Central memory CD8-positive, alpha-beta T cell (primary cell): Measurements from ENCODE around the gene ZIC2.
"Not testable (repeated sequence)": the region's sequence is repeated elsewhere in the genome, so short reads cannot be mapped to it uniquely, and the experiment has no call there.

Source experiments
- ATAC-seq: fragments of 150-1000 bp; cut with Tn5 transposase; replicated peaks from 2 replicates; pipeline ENCODE4 v1.10.0; 2022; ENCODE audit warnings: mild to moderate bottlenecking, moderate FRiP score, moderate number of reproducible peaks; ENCODE audit not compliant: poor library complexity, severe bottlenecking; ENCODE audit errors: extremely low read depth
- DNase-seq, 2 donors: peaks; one replicate each; pipeline ENCODE4 v3.0.0; 2021; ENCODE audit warnings: low spot score in 2 of 2
- H3K27ac Mint-ChIP-seq: one replicate; pipeline ENCODE4 v1.8.0; 2022; ENCODE audit warnings: low read depth, mild to moderate bottlenecking, moderate library complexity, mixed read lengths
- H3K27me3 Mint-ChIP-seq: one replicate; pipeline ENCODE4 v1.8.0; 2022; ENCODE audit warnings: mixed read lengths
- H3K36me3 Mint-ChIP-seq: one replicate; pipeline ENCODE4 v1.8.0; 2022; ENCODE audit warnings: mild to moderate bottlenecking, moderate library complexity, mixed read lengths; ENCODE audit not compliant: insufficient read depth
- H3K4me1 Mint-ChIP-seq: one replicate; pipeline ENCODE4 v1.8.0; 2022; ENCODE audit warnings: mixed read lengths
- H3K4me3 Mint-ChIP-seq: one replicate; pipeline ENCODE4 v1.8.0; 2022; ENCODE audit warnings: mild to moderate bottlenecking, moderate library complexity, mixed read lengths
- H3K9me3 Mint-ChIP-seq: one replicate; pipeline ENCODE4 v1.8.0; 2022; ENCODE audit warnings: mixed read lengths

Gene ZIC2

DNA sequence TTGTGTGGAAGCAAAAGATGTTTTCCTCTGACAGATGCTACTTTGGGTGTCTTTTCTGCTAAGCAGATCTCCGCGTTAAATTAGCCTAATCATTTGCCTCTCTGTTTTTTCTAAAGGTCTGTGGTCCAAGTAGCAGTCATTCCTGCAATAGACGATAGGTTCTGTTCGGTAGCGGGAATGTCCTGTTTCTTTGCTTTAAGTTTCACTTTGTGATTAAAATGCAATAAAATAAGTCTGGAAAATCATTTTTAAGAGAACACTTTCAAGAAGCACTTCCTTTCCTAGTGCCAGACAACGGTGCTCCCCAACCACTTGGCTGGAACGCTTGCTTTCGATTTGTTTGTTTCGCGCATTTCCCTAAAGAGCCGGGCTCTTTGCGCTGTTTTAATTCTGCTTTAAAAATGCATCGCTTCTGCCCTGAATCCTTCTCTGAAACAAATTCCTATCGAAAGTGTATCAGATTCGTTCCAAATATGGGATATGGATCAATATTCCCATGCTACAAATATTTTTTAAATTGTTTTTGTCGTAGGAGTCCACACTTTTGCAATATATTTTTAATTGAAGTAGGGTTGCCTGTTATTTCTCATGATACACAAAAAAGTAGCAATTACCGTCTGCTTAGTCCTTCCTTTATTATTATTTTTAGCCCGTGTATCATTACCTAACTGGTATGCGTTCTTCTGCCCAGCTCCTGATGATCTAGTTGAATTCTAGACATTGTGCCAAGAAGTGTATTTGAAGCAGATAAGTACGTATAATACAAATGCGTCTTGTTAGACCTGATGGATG lies 14.2 kb downstream of the ZIC2 start:
- Mint-ChIP-seq H3K27me3 (peaks cover 97% of the 10 kb centered on the region), H3K9me3 (no peaks in the 10 kb centered on the region), H3K4me3 (no peak overlapping the region), H3K27ac (no peak overlapping the region), H3K36me3 (peaks cover 15% of the 10 kb centered on the region), H3K4me1 (peaks cover 5% of the 10 kb centered on the region)
- no peak for DNase-seq
- no peak for ATAC-seq

DNA sequence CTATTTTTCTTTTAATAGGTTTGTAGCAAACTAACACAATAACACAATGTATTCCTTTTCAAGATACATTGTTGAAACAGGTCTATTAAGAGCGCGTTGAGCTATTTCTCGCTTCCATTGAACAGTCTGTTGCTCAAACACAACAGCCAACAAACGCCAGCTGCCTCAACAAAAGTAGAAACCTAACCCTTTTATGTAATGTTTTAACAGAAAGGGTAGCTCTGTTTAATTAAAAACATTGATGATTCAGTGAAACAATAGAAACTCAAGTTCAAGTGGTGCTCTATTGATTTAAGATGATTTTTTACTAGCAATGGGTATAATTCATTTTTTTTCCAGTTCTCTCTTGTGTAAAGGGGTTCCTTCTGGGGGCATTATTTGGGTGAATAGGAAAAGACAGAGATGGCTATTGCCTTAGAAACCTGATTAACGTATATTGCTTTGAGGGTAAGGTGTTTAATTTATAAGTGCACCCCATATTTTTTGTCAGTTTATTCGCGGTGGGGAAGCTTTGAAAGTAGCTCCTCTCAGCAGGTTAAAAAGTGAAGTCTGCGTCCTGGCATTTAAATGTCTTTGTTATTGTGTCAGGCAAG lies 14.9 kb downstream of the ZIC2 start:
- no peaks in the 10 kb centered on the region for H3K9me3 Mint-ChIP-seq
- peaks cover 4% of the 10 kb centered on the region for H3K4me1 Mint-ChIP-seq
- no peak overlapping the region for H3K27ac Mint-ChIP-seq
- peaks cover 96% of the 10 kb centered on the region for H3K27me3 Mint-ChIP-seq
- no peak for ATAC-seq
- H3K4me3 Mint-ChIP-seq = no peak overlapping the region
- peaks cover 10% of the 10 kb centered on the region for H3K36me3 Mint-ChIP-seq
- DNase-seq = no peak

DNA sequence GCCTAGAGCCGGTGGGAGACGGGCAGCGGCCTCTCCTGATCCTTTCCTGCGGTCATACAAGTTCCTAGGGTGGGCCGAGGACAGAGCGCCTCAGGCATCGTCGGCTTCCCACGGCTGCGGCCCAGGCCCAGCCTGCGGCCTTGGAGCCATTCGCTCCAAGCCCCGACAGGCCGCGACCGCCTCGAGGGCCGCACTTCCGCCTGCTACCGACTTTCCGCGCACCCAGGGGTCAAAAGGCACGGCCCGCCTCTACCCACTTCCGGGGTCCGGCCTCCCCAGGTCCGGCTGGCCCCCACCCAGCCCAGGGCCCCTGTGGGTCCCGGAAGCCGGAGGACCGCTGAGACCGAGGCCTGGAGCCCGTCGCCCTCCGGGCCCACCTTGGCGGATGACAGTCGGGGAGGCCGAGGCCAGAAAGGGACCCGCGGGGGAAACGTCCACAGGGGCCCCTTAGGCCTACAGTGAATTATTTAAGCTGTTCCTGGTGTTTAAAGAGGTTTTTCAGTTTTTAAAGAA lies 16.2 kb downstream of the ZIC2 start:
- no peak for ATAC-seq
- H3K27ac Mint-ChIP-seq = no peak overlapping the region

DNA sequence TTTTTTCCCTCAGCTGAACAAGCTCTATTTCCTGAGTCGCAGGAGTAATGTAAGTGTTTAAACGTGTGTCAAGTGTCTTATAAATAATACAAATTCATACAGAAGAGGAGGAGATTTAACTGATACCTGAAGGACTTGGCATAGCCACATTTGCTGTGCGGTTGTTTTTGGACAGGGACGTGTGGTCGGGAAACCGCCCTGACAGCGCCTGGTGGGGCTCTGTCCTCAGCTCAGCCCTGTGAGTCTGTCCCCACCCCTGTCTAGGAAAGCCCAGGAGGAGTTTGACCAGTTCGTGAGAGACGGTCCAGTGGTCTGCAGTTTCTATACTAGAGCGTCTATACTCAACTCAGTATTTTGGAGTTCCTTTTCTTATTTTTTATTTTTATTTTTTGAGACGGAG lies 16.7 kb downstream of the ZIC2 start:
- ATAC-seq (no peak), DNase-seq (no peak)
- Mint-ChIP-seq H3K9me3 (no peaks in the 10 kb centered on the region), H3K4me1 (no peaks in the 10 kb centered on the region), H3K27ac (no peak overlapping the region), H3K27me3 (peaks cover 96% of the 10 kb centered on the region), H3K4me3 (no peak overlapping the region), H3K36me3 (peaks cover 7% of the 10 kb centered on the region)

More for the DNA sequence above, 16.2 kb downstream of the ZIC2 start:
- Mint-ChIP-seq H3K27me3 (peaks cover 96% of the 10 kb centered on the region), H3K4me3 (no peak overlapping the region), H3K36me3 (peaks cover 7% of the 10 kb centered on the region), H3K4me1 (no peaks in the 10 kb centered on the region), H3K9me3 (no peaks in the 10 kb centered on the region)
- no peak for DNase-seq

DNA sequence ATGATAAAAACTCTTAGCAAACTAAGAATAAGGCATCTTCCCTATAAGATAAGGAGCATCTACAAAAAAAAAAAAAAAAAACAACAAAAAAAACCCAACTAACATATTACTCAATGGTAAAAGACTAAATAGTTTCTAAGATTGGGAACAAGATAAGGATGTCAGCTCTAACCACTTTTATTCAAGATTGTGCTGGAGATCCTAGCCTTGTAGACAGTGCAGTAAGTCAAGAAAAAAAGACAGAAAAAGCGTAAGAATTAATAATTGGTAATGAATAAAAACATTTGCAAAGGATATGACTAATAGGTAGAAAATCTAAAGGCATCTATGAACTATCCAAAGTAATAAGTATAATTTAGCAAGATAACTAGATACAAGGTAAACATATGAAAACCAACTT lies 33.0 kb downstream of the ZIC2 start:
- peaks cover 30% of the 10 kb centered on the region for H3K27me3 Mint-ChIP-seq
- no peaks in the 10 kb centered on the region for H3K4me1 Mint-ChIP-seq
- no peak overlapping the region for H3K27ac Mint-ChIP-seq
- DNase-seq (no peak), ATAC-seq (no peak)
- no peaks in the 10 kb centered on the region for H3K9me3 Mint-ChIP-seq
- H3K4me3 Mint-ChIP-seq = no peak overlapping the region
- no peaks in the 10 kb centered on the region for H3K36me3 Mint-ChIP-seq

DNA sequence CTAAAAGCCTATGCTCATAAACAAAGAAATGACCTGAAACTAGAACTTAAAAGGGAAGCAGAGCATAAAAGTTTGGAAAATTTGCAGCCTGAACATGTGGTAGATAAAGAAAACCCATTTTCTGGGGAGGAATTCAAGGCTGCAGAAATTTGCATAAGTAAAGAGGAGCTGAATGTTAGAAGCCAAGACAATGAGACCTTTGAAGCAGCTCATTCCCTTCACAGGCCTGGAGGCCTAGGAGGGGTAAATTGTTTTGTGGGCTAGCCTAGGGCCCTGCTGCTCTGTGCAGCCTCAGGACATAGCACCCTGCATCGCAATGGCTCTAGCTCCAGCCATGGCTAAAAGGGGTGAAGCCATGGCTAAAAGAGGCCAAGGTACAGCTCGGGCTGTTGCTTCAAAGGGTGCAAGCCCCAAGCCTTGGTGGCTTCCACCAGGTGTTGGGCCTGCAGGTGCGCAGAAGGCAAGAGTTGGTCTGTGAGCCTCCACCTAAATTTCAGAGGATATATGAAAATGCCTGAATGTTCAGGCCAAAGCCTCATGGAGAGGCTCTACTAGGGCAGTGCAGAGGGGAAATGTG lies 38.3 kb downstream of the ZIC2 start:
- DNase-seq = no peak
- no peak overlapping the region for H3K27ac Mint-ChIP-seq
- no peak overlapping the region for H3K4me3 Mint-ChIP-seq
- peaks cover 2% of the 10 kb centered on the region for H3K36me3 Mint-ChIP-seq
- no peaks in the 10 kb centered on the region for H3K9me3 Mint-ChIP-seq
- H3K4me1 Mint-ChIP-seq = no peaks in the 10 kb centered on the region
- no peak for ATAC-seq
- peaks cover 4% of the 10 kb centered on the region for H3K27me3 Mint-ChIP-seq

DNA sequence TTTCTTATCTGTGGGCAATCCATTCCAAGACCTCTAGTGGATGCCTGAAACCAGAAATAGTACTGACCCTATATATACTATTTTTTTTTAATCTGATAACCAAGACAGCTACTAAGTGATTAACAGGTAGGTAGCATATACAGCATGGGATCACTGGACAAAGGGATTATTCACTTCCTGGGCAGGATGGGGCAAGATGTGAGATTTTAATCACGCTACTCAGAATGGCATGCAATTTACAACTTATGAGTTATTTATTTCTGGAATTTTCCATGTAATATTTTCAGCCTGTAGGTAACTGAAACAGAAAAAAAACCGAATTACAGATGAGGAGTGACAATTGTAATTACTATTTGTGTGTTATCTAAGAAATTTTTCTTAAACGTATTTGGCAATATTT lies 41.2 kb downstream of the ZIC2 start:
- Mint-ChIP-seq H3K27ac (no peak overlapping the region), H3K36me3 (peaks cover 2% of the 10 kb centered on the region), H3K9me3 (no peaks in the 10 kb centered on the region), H3K27me3 (peaks cover 10% of the 10 kb centered on the region), H3K4me1 (no peaks in the 10 kb centered on the region), H3K4me3 (no peak overlapping the region)
- DNase-seq (no peak), ATAC-seq (no peak)

DNA sequence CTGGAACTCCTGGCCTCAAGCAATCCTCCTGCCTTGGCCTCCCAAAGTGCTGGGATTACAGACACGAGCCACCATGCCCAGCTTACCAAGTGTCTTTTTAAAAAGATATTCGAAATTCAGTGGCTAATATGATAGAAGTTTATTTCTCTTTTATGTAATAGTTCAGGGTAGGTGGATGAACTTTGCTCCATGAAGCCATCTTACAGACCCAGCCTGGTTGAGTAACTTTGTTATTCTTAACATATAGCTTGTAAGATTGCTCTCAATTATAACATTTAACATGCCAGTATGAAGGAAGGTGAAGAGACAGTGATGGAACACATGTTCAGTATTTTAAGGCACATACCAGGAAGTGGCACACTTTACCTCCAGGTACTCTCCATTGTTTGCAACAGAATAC lies 42.4 kb downstream of the ZIC2 start:
- H3K4me3 Mint-ChIP-seq = no peak overlapping the region
- H3K27me3 Mint-ChIP-seq = peaks cover 10% of the 10 kb centered on the region
- H3K27ac Mint-ChIP-seq = no peak overlapping the region
- no peak for DNase-seq
- H3K36me3 Mint-ChIP-seq = peaks cover 2% of the 10 kb centered on the region
- no peaks in the 10 kb centered on the region for H3K4me1 Mint-ChIP-seq
- ATAC-seq = no peak
- no peaks in the 10 kb centered on the region for H3K9me3 Mint-ChIP-seq

DNA sequence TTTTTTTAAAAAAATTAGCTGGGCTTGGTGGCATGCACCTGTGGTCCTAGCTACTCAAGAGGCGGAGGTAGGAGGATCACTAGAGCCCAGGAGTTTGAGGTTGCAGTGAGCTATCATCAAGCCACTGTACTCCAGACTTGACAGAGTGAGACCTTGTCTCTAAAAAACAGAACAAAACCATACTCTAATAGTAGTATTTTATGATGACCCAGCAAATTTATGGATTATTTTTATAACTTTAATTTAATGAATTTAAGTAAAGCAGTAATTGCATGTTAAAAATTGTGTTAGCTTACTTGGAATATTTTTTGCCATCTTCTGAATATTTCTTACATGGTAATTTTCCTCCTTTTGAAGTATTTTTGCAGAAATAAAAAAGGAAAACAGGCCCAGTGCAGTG lies 48.3 kb downstream of the ZIC2 start:
- Mint-ChIP-seq H3K36me3 (no peaks in the 10 kb centered on the region), H3K4me3 (no peak overlapping the region), H3K4me1 (no peaks in the 10 kb centered on the region), H3K27me3 (peaks cover 10% of the 10 kb centered on the region), H3K9me3 (no peaks in the 10 kb centered on the region), H3K27ac (no peak overlapping the region)
- DNase-seq (no peak), ATAC-seq (no peak)

DNA sequence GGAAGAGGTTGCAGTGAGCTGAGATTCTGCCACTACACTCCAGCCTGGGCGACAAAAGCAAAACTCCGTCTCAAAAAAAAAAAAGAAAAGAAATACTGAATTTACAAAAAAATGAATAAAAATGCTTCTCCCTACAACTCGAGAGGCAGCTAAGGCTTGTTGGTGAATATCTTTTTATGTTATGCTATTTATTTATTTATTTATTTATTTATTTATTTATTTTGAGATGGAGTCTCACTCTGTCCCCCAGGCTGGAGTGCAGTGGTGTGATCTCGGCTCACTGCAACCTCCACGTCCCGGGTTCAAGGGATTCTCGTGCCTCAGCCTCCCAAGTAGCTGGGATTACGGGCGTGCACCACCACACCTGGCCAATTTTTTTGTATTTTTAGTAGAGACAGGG lies 51.1 kb downstream of the ZIC2 start:
- not testable (repeated sequence) for H3K9me3 Mint-ChIP-seq, H3K4me3 Mint-ChIP-seq, H3K36me3 Mint-ChIP-seq, DNase-seq, H3K4me1 Mint-ChIP-seq, H3K27me3 Mint-ChIP-seq, H3K27ac Mint-ChIP-seq, ATAC-seq

DNA sequence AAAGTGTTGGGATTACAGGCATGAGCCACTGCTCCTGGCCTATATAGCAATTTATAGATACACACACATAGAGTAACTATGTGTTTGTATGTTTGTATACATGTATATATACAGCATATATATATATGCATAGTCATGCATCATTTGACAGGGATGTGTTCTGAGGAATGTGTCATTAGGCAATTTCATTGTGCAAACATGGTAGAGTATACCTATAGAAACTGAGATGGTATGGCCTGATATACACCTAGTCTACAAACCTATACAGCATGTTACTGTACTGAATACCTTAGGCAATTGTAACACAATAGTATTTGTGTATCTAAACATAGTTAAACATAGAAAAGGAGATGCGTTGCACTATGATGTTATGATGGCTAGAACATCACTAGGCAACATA lies 54.4 kb downstream of the ZIC2 start:
- Mint-ChIP-seq H3K27ac (no peak overlapping the region), H3K4me1 (no peaks in the 10 kb centered on the region), H3K27me3 (peaks cover 19% of the 10 kb centered on the region), H3K4me3 (no peak overlapping the region), H3K36me3 (no peaks in the 10 kb centered on the region), H3K9me3 (no peaks in the 10 kb centered on the region)
- ATAC-seq (no peak), DNase-seq (no peak)
